Fibroblast of skin of abdomen (primary cell): ENCODE results near the gene ABCC6.
"Not testable (repeated sequence)": the region's sequence is repeated elsewhere in the genome, so short reads cannot be mapped to it uniquely, and the experiment has no call there.

ENCODE experiments used
- DNase-seq: peaks from one replicate; pipeline ENCODE4 v3.0.0-alpha.2; 2013

Gene ABCC6

DNA sequence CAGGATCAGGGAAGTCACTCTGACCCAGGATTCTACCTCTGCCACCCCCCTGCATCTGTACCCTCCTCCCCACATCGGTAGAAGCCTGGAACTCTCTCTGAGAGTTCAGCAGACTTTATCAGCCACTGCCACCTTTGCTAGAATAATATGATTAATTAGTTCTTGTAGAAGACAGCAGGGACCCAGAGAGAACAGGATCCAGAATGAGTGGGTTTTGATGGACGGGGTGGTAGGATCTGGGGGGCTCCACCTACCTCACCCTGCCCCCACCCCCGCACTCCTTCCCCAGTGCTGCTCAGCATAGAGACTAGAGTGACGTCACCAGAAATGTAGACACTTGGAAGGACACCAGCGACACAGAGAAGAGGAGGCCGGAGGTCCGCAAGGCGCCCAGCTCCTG is 33.5 kb downstream of the ABCC6 start:
- no peak for DNase-seq

DNA sequence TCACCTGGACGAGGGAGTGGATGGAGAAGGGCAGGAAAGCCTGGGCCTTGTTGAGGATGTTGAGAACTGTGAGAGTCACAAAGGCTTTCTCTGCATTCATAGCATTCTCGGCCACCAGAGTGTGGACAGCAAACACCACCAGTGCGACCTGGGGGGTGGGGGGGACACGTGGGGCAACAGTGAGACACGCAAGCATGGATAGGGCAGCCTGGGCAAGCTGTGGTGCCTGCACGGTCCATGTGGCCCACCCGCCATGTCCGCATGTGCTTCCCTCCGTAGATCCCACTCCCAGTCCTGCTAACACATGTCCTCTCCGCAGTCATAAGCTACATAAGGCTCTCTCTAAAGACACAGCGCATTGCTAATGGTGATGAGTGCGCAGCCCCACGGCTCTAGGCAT is 34.5 kb downstream of the ABCC6 start:
- no peak for DNase-seq

DNA sequence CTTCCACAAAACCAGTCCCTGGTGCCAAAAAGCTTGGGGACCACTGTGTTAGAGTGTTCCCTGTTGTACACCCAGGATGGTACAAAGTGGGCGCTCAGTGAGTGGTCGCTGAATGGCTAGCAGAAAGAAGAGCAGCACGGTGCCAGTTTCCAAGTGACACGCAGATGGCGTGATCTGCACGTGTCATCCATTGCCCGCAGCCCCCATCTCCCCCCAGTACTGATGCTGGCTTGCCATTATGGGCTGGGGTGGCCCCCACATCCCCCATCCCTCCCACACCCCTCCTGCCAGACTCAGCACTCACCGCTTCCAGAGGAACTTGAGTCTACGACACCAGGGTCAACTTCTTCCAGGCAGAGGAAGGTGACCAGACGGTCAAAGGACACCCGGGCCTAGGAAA is 36.5 kb downstream of the ABCC6 start:
- no peak for DNase-seq

DNA sequence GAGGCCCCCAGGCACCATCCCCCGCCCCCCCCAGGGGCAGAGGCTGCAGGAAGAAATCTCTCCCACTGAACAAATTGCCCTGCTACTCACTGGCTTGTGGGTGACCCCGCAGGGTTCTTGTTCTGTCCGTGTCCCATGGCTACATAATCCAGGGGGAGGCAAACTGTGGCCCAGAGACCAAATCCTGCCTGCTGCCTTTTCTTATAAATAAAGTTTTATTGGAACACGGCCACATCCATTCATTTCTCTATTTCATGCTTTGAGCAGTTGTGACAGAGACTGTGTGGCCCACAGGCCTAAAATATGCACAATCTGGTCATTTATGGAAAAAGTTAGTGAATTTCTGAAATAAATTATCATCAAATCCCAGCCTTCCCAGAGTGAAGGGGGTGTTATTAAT is 38.2 kb downstream of the ABCC6 start:
- no peak for DNase-seq

- no peak for DNase-seq
Observed at GRCh38 chr16:16184594-16184993, 38.7 kb downstream of the ABCC6 start.

GRCh38 chr16:16183562-16183961 is 39.7 kb downstream of the ABCC6 start:
- no peak for DNase-seq

DNA sequence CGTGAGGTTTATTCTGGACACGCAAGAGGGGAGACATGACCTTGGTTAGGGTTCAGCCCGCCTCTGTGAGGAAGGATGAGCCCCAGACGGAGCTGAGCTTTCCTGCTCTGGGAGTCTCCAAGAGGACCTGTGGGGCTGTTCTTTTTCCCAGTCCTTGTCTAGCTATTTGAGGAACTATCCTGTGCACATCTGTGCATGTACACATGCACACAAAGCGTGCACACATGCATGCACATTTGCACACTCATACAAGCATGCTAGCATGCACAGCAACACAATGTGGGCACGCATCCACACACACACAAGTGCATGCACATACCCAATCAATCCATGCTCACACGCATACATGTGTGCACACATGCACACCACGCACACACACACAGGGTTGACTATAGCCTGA is 40.4 kb downstream of the ABCC6 start:
- DNase-seq = no peak

GRCh38 chr16:16181748-16182147 is 41.5 kb downstream of the ABCC6 start:
- not testable (repeated sequence) for DNase-seq

DNA sequence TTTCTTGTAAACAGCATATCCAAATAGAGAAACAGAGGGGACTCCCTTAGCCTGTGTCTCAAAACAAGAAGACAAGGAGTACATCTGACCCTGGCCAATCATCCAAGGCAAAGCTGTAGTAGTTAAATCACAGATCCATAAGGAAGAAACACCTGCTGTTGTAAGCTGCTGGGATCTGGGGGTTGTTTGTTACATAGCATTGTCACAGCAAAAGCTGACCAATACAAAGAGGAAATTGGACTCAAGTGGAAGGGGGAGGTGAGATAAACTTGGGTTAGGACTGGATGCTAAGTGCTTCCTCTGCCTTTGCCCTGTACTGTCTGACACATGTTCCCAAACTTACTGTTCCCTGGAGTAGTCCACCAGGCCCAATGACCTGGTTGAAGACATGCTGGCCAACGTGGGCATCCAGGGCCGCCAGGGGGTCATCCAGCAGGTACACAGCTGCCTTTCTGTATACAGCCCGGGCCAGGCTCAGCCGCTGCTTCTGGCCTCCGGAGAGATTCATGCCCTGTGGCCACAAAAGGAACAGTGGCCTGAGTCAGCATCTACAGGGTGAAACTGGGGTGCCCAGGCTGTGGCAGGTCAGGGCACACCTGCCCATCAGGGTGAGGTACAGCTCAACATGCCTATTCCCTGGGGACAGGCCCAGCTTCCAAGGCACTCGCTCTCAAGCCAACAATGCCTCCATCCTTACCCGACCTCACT is 44.7 kb downstream of the ABCC6 start:
- no peak for DNase-seq

GRCh38 chr16:16176328-16176727 is 47.0 kb downstream of the ABCC6 start:
- DNase-seq = no peak

- DNase-seq = no peak
Observed at GRCh38 chr16:16175296-16175695, 48.0 kb downstream of the ABCC6 start.

DNA sequence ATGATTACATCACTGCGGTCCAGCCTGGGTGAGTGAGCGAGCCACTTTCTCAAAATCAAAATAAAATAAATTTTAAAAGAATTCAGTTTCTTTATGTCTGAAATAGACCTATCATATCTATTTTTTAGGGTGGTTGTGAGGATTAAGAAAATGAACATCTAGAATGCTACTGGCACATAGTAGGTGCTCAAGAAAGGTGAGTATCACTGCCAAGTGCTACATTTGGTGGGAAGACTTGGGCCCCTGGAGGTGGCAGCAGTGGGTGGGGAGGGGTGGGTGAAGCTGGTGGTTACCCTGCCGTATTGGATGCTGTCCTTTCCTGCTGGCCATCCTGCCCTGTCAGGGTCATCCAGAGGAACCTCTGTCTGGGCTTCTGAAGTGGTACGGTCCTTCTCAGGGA is 50.3 kb downstream of the ABCC6 start:
- DNase-seq = no peak

DNA sequence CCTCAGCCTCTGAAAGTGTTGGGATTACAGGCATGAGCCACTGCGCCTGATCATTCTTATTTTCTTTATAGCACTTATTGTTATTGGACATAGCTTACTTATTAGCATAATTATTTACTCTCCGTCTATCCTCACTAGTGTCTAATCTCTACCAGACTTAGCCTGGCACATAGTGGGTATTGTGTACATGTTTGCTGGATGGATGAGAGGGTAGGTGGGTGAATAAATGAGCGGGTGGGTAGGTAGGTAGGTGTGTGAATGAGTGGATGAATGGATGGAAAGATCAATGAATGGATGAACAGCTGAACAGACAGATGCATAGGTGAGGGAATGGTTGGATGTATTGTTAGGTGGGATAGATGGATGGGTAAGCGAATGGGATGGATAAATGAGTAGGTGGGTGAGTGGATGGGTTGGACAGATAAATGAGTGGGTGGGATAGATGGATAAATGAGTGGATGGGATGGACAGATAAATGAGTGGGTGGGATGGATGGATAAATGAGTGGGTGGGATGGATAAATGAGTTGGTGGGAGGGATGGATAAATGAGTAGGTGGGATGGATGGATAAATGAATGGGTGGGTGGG is 51.9 kb downstream of the ABCC6 start:
- no peak for DNase-seq

GRCh38 chr16:16169615-16170014 is 53.7 kb downstream of the ABCC6 start:
- no peak for DNase-seq

DNA sequence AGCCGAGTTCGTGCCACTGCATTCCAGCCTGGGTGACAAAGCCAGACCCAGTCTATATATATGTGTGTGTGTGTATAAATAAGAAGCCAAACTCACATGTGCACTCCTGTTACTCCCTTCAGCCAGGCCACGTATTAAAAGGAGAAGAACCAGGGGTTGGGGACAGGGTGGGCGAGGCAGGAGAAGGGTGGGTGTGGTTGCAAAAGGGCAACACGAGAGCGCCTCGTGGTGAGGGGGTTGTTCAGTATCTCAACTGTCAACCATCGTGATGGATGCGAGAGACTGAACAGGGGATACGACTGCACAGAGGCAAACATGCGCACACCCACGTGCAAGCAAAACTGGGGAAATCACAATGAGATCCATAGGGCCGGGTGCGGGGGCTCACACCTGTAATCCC is 54.9 kb downstream of the ABCC6 start:
- DNase-seq = no peak

DNA sequence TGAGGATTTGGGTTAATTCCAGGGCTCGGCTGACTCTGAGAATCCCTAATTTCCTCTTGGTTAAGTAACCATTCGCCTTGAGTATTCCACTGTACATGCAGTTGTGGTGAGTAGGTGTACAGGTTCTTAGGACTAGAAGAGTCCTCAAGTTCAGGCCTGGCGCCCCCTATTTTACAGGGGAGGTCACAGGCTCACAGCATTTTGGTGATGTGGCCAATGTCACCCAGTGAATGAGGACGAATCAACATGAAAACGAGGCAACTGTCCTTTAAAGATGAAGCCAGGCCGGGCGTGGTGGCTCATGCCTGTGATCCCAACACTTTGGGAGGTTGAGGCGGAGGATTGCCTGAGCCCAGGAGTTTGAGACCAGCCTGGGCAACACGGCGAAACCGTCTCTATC is 55.4 kb downstream of the ABCC6 start:
- DNase-seq = no peak

- DNase-seq = no peak
Observed at GRCh38 chr16:16166949-16167348, 56.3 kb downstream of the ABCC6 start.

- DNase-seq = no peak
Observed at GRCh38 chr16:16166085-16166484, 57.2 kb downstream of the ABCC6 start.

GRCh38 chr16:16164243-16164642 is 59.1 kb downstream of the ABCC6 start:
- DNase-seq = no peak

- no peak for DNase-seq
Observed at GRCh38 chr16:16163571-16163970, 59.7 kb downstream of the ABCC6 start.

- no peak for DNase-seq
Observed at GRCh38 chr16:16163109-16163508, 60.2 kb downstream of the ABCC6 start.

DNA sequence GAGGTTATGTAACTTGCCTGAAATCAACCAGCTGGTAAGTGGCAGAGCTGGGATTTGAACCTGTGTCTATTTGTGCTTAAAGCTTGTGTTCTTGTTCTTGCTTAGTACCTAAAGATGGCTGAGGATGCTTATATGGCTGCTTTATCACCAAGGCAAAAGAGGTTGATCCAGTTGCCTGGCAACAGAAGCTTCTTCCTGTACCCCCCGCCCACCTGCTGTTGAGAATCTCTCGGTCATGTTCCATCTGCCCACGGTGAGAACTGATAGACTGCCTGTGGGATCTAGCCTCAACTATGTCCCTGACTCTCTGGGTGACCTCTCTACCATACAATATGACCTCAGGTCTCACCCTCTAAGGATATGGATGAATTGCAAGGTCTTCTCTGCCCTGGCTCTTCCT is 60.7 kb downstream of the ABCC6 start:
- DNase-seq = no peak

DNA sequence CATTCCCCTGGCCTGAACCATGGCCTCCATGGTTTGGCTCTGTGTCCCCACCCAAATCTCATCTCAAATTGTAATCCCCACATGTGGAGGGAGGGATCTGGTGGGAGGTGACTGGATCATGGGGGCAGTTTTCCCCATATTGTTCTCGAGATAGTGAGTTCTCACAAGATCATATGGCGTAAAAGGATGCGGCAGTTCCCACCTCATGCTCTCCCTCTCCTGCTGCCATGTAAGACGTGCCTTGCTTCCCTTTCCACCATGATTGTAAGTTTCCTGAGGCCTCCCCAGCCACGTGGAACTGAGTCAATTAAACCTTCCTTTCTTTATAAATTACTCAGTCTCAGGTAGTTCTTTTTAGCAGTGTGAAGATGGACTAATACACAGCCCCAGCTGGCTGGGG is 61.5 kb downstream of the ABCC6 start:
- not testable (repeated sequence) for DNase-seq

DNA sequence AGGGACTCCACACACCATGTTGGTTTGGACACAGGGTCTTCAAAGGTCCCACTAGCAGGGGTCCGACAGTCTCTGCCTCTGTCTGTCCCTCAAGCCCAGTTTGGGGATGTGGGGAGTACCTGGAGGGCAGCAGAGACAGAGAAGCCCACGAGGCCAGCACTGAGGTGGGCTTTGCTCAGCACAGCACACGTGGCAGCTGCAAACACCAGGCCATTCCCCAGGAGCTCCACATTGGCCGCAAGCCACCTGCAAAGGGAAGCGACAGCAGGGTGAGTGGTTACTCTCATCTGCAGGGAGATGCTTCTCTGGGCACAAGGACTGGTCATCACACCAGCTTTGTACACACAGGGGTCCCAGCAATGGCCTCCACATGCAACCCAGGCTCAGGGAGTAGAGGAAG is 62.0 kb downstream of the ABCC6 start:
- no peak for DNase-seq

DNA sequence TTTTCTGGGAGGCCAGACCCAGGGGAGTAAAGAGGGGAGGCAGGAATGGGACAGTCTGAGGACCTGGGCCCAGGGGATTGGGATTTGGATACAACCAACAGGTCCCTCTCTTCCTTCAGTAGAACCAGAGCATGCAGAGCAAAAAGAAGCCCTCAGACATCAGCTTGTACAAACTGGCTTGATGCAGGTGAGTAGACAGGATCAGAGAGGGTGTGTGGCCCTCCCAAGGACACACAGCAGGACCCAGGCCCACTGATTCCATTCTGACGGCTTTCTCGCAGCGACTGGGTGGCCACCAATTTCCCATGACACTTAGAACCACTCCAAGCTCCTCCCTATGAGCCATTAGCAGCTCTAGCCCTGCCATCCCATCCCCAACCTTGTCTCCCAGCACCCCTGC is 63.6 kb downstream of the ABCC6 start:
- DNase-seq = no peak
